NCI-H1930 (cell line): ENCODE results near the gene PEX11B.

Experiments
- DNase-seq, 2 experiments: peaks; one replicate each; lab custom pipeline; 2025; lab: John Stamatoyannopoulos, UW

Gene PEX11B

GRCh38 chr1:145918144-145918991 is at the start of gene PEX11B:
PEX11B (minus strand) TSS chr1:145918717; CDS start chr1:145918688, 29 bp downstream.
- peak; percentile 67 to 75 for DNase-seq

GRCh38 chr1:145967288-145967687 is 48.8 kb upstream of the PEX11B start:
- no peak for DNase-seq

- no peak for DNase-seq
These were observed 46.7 kb upstream of the PEX11B start for GRCh38 chr1:145965119-145965744.

GRCh38 chr1:145964328-145965118 is 46.0 kb upstream of the PEX11B start, which contains the start of the genes ANKRD34A and POLR3GL:
ANKRD34A (minus strand) TSS chr1:145964575; CDS start chr1:145961759, 2,816 bp downstream.
POLR3GL (plus strand) TSS chr1:145964690; CDS start chr1:145974866, 10,176 bp downstream.
- DNase-seq: peak; percentile 81 to 92

GRCh38 chr1:145963265-145964019 is 44.9 kb upstream of the PEX11B start:
- no peak for DNase-seq

- DNase-seq: no peak
These were observed 43.9 kb upstream of the PEX11B start for GRCh38 chr1:145962157-145963102.

DNA sequence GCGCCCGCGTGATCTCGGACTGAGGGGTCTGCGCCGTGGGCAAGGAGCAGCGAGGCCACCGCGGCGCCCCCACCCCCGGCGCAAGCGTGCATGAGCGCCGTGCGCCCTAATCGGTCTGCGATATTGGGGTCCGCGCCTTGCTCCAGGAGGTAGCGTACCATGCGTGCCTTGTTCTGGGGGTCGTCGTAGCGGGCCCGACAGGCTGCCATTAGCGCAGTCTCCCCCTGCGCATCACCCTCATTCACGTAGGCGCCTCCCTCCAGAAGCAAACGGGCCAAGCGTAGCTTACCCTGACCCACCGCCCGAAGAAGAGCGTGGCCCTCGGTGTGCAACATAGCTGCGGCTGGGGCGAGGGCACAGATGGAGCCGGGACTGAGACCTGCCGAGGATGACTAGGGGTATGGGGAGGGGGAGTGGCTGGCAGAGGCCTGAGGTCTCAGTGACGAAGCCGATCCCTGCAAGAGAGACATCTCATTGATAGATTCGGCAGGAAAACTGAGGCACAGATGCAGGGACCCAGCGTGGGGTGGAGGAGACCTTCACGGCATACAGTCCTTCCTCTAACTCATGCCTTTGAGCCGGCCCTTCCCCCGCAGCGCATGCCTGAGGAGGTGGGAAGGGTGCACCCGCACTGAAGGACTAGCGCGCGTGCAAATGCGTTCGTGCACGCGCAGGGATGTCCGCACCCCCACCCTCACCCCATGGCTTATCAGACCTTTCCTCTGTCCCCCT is 43.1 kb upstream of the PEX11B start:
- DNase-seq: no peak

GRCh38 chr1:145961109-145961424 is 42.5 kb upstream of the PEX11B start:
- DNase-seq: no peak

- DNase-seq: peak; percentile 75 to 79
These were observed 42.1 kb upstream of the PEX11B start for GRCh38 chr1:145960468-145961108.

DNA sequence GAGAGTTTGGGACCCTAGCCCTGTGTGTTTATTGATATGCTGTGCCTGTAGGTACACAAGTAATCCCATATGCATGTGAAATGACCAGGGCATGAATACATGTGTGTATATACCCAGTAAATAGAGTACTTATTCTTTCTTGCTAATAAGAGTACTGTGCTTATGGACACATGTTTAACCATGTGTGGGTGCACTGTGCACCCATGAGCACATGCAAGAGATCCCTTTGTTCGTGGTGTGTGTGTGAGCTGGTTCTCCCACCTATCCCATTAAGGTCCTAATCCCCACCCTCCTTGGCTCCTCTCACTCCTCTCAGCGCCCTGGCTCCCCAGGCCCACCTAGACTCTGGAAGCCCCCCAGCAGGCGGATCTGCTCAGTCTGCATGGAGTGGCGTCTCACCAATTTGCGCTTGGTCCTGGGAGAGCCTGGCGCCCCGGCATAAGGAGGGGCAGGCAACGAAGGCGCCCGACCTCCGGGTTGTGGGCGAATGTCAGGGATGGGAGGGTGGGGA is 41.5 kb upstream of the PEX11B start:
- DNase-seq: no peak

DNA sequence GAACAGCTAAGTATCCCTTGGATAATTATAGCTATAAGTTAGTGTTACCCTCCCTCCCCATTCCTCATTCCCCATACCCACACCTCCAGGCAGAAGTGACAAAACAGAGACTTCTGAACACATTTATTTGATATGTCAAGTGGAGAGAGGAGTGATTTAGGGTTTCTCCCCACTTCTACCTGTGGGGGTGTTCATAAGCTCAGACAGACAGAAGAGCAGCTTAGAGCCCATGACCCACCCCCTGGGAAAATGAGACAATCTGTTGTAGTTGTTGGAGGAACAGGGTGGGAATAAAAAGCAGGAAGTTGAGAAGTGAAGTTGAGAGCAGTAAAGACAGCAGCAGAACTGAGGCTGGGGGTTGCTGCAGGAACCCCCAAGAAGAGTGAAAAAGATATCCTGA is 40.8 kb upstream of the PEX11B start:
- no peak for DNase-seq

GRCh38 chr1:145958734-145959133 is 40.2 kb upstream of the PEX11B start:
- DNase-seq: no peak

GRCh38 chr1:145957443-145958319 is 39.2 kb upstream of the PEX11B start, which contains the start of gene LIX1L:
LIX1L (minus strand) TSS chr1:145958017; CDS start chr1:145957927, 90 bp downstream.
- peak; percentile 90 to 92 for DNase-seq

- no peak for DNase-seq
These were observed 38.4 kb upstream of the PEX11B start for GRCh38 chr1:145956781-145957442.

DNA sequence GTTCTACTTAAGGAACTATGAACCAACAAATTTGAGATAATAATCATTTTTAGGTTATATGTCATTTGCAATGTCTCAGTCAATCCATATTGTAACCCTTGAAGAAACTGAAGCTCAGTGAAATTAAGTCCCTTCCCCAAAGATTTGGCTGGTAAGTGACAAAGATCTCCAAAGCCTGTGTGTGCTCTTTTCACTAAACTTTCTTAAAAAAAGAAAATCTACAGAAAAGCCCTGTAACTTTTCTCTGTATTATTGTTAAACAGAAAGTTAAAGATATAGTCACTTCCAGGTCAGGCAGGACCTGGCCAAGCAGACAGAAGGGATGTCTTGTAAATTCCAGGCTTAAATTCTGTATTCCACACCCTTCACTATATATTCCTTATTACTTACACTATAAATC is 37.8 kb upstream of the PEX11B start:
- no peak for DNase-seq

DNA sequence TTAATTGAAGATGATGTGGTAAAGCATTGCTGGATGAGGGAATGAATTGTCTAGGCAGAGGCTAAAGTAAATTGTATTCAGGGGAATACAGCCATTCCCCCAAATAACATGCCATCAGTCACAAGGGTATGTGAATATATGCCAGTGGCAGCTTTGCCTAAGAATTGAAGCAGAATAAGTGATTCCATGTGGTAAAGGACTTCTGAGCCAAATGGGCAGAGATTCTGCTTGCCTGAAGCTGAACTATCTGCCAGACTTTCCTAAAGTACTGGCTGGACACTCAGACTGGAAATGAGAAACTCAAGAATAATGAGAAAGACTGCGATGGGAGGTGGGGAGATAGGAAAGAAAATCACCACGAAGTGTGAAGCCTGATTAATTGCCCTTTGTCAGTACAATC is 36.9 kb upstream of the PEX11B start:
- DNase-seq: no peak

DNA sequence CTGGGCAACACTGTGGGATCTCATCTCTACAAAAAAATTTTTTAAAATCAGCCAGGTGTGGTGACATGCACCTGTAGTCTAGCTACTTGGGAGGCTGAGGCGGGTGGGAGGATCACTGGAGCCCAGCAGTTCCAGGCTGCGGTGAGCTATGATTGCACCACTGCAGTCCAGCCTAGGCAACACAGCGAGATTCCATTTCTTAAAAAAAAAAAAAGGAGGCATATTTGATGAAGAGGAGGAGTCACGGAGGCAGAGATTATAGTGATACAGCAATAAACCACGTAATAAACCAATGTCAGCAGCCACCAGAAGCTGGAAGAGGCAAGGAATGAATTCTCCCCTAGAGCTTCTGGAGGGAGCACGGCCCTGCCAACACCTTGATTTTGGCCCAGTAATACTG is 35.3 kb upstream of the PEX11B start:
- no peak for DNase-seq

- DNase-seq: no peak
These were observed 34.4 kb upstream of the PEX11B start for GRCh38 chr1:145952903-145953302.
